PC-3 (cell line): Measurements from ENCODE around the gene CCL7.

Experiments
- CTCF ChIP-seq: fragments of 300-600 bp; sonication (generic); conservative IDR thresholded peaks from 2 replicates; pipeline ENCODE4 v1.5.1; 2017; ENCODE audit warnings: antibody characterized with exemption, low read depth, mild to moderate bottlenecking, low read length
- EZH2 ChIP-seq: fragments of 300-600 bp; sonication (generic); IDR thresholded peaks from one replicate; pipeline ENCODE4 v1.6.1; 2017; ENCODE audit warnings: antibody characterized with exemption, mild to moderate bottlenecking, low read length; ENCODE audit not compliant: unreplicated experiment
- EZH2phosphoT487 ChIP-seq: fragments of 300-600 bp; sonication (generic); IDR thresholded peaks from 2 replicates; pipeline ENCODE4 v1.6.1; 2018; ENCODE audit warnings: mild to moderate bottlenecking, antibody characterized with exemption, low read length, borderline replicate concordance

- TF ChIP-seq CTCF (no peak), EZH2phosphoT487 (no peak), EZH2 (no peak)
These were observed 38.4 kb downstream of the CCL7 start for GRCh38 chr17:34308371-34308770.
